ENCODE measurements around the gene CA12.
"Not testable (repeated sequence)": the region's sequence is repeated elsewhere in the genome, so short reads cannot be mapped to it uniquely, and the experiment has no call there.

CA12 gene

GRCh38 chr15:63417274-63417673 lies 35.6 kb upstream of the CA12 start:
- H3K9me3 ChIP-seq (ENCODE audit: control insufficient read depth in 1 of 2, low read length in 2 of 2); H3K36me3 ChIP-seq (ENCODE audit: control insufficient read depth in 1 of 2, insufficient read depth in 2 of 2, low read length in 2 of 2); H3K27ac ChIP-seq (ENCODE audit: low read depth, low read length); H3K4me1 ChIP-seq (ENCODE audit: control insufficient read depth in 1 of 2, insufficient read depth in 2 of 2, low read length in 2 of 2); H3K4me3 ChIP-seq (ENCODE audit: low read depth in 1 of 2, low read length in 2 of 2); H3K9ac ChIP-seq (ENCODE audit: low read depth in 1 of 2, low read length in 2 of 2); H3K27me3 ChIP-seq (ENCODE audit: control insufficient read depth in 1 of 2, insufficient read depth in 2 of 2, low read length in 2 of 2): not testable (repeated sequence)

GRCh38 chr15:63414474-63415120 lies 33.0 kb upstream of the CA12 start:
- Histone ChIP-seq H3K9me3 (ENCODE audit: control insufficient read depth in 1 of 2, low read length in 2 of 2) (no peaks in the 10 kb centered on the region), H3K36me3 (ENCODE audit: control insufficient read depth in 1 of 2, insufficient read depth in 2 of 2, low read length in 2 of 2) (no peaks in the 10 kb centered on the region), H3K4me3 (ENCODE audit: low read depth in 1 of 2, low read length in 2 of 2) (no peak overlapping the region)

GRCh38 chr15:63412551-63412950 lies 30.9 kb upstream of the CA12 start:
- no peak overlapping the region for H3K9ac ChIP-seq (ENCODE audit: low read depth in 1 of 2, low read length in 2 of 2)
- H3K36me3 ChIP-seq (ENCODE audit: control insufficient read depth in 1 of 2, insufficient read depth in 2 of 2, low read length in 2 of 2) = no peaks in the 10 kb centered on the region
- peaks cover 0 to 2% of the 10 kb centered on the region in 2 donors for H3K27me3 ChIP-seq (ENCODE audit: control insufficient read depth in 1 of 2, insufficient read depth in 2 of 2, low read length in 2 of 2)
- H3K4me1 ChIP-seq (ENCODE audit: control insufficient read depth in 1 of 2, insufficient read depth in 2 of 2, low read length in 2 of 2) = no peaks in the 10 kb centered on the region
- H3K4me3 ChIP-seq (ENCODE audit: low read depth in 1 of 2, low read length in 2 of 2) = no peak overlapping the region
- no peaks in the 10 kb centered on the region for H3K9me3 ChIP-seq (ENCODE audit: control insufficient read depth in 1 of 2, low read length in 2 of 2)
- no peak overlapping the region for H3K27ac ChIP-seq (ENCODE audit: low read depth, low read length)

More at GRCh38 chr15:63414474-63415120, 33.0 kb upstream of the CA12 start:
- H3K27ac ChIP-seq (ENCODE audit: low read depth, low read length) = no peak overlapping the region
- peaks cover 0 to 2% of the 10 kb centered on the region in 2 donors for H3K27me3 ChIP-seq (ENCODE audit: control insufficient read depth in 1 of 2, insufficient read depth in 2 of 2, low read length in 2 of 2)
- no peaks in the 10 kb centered on the region for H3K4me1 ChIP-seq (ENCODE audit: control insufficient read depth in 1 of 2, insufficient read depth in 2 of 2, low read length in 2 of 2)
- no peak overlapping the region for H3K9ac ChIP-seq (ENCODE audit: low read depth in 1 of 2, low read length in 2 of 2)

GRCh38 chr15:63411866-63412265 lies 30.2 kb upstream of the CA12 start:
- H3K36me3 ChIP-seq (ENCODE audit: control insufficient read depth in 1 of 2, insufficient read depth in 2 of 2, low read length in 2 of 2) = no peaks in the 10 kb centered on the region
- H3K9ac ChIP-seq (ENCODE audit: low read depth in 1 of 2, low read length in 2 of 2) = no peak overlapping the region
- peaks cover 0 to 2% of the 10 kb centered on the region in 2 donors for H3K27me3 ChIP-seq (ENCODE audit: control insufficient read depth in 1 of 2, insufficient read depth in 2 of 2, low read length in 2 of 2)
- H3K4me3 ChIP-seq (ENCODE audit: low read depth in 1 of 2, low read length in 2 of 2) = no peak overlapping the region
- no peaks in the 10 kb centered on the region for H3K4me1 ChIP-seq (ENCODE audit: control insufficient read depth in 1 of 2, insufficient read depth in 2 of 2, low read length in 2 of 2)
- H3K9me3 ChIP-seq (ENCODE audit: control insufficient read depth in 1 of 2, low read length in 2 of 2) = no peaks in the 10 kb centered on the region
- no peak overlapping the region for H3K27ac ChIP-seq (ENCODE audit: low read depth, low read length)

GRCh38 chr15:63409179-63409578 lies 27.5 kb upstream of the CA12 start:
- H3K4me1 ChIP-seq (ENCODE audit: control insufficient read depth in 1 of 2, insufficient read depth in 2 of 2, low read length in 2 of 2) = no peaks in the 10 kb centered on the region
- H3K36me3 ChIP-seq (ENCODE audit: control insufficient read depth in 1 of 2, insufficient read depth in 2 of 2, low read length in 2 of 2) = no peaks in the 10 kb centered on the region
- H3K9me3 ChIP-seq (ENCODE audit: control insufficient read depth in 1 of 2, low read length in 2 of 2) = no peaks in the 10 kb centered on the region
- H3K27me3 ChIP-seq (ENCODE audit: control insufficient read depth in 1 of 2, insufficient read depth in 2 of 2, low read length in 2 of 2) = no peaks in the 10 kb centered on the region
- H3K4me3 ChIP-seq (ENCODE audit: low read depth in 1 of 2, low read length in 2 of 2) = no peak overlapping the region
- H3K9ac ChIP-seq (ENCODE audit: low read depth in 1 of 2, low read length in 2 of 2) = no peak overlapping the region
- H3K27ac ChIP-seq (ENCODE audit: low read depth, low read length) = no peak overlapping the region

- H3K36me3 ChIP-seq (ENCODE audit: control insufficient read depth in 1 of 2, insufficient read depth in 2 of 2, low read length in 2 of 2) = no peaks in the 10 kb centered on the region
- no peaks in the 10 kb centered on the region for H3K4me1 ChIP-seq (ENCODE audit: control insufficient read depth in 1 of 2, insufficient read depth in 2 of 2, low read length in 2 of 2)
- no peak overlapping the region for H3K4me3 ChIP-seq (ENCODE audit: low read depth in 1 of 2, low read length in 2 of 2)
- H3K27me3 ChIP-seq (ENCODE audit: control insufficient read depth in 1 of 2, insufficient read depth in 2 of 2, low read length in 2 of 2) = no peaks in the 10 kb centered on the region
- H3K9me3 ChIP-seq (ENCODE audit: control insufficient read depth in 1 of 2, low read length in 2 of 2) = no peaks in the 10 kb centered on the region
- H3K27ac ChIP-seq (ENCODE audit: low read depth, low read length) = no peak overlapping the region
- H3K9ac ChIP-seq (ENCODE audit: low read depth in 1 of 2, low read length in 2 of 2) = no peak overlapping the region
Observed at GRCh38 chr15:63408524-63408923, 26.9 kb upstream of the CA12 start.

- H3K4me3 ChIP-seq (ENCODE audit: low read depth in 1 of 2, low read length in 2 of 2) = no peak overlapping the region
- no peak overlapping the region for H3K27ac ChIP-seq (ENCODE audit: low read depth, low read length)
- H3K9me3 ChIP-seq (ENCODE audit: control insufficient read depth in 1 of 2, low read length in 2 of 2) = no peaks in the 10 kb centered on the region
- H3K36me3 ChIP-seq (ENCODE audit: control insufficient read depth in 1 of 2, insufficient read depth in 2 of 2, low read length in 2 of 2) = no peaks in the 10 kb centered on the region
- no peak overlapping the region for H3K9ac ChIP-seq (ENCODE audit: low read depth in 1 of 2, low read length in 2 of 2)
- H3K4me1 ChIP-seq (ENCODE audit: control insufficient read depth in 1 of 2, insufficient read depth in 2 of 2, low read length in 2 of 2) = no peaks in the 10 kb centered on the region
- no peaks in the 10 kb centered on the region for H3K27me3 ChIP-seq (ENCODE audit: control insufficient read depth in 1 of 2, insufficient read depth in 2 of 2, low read length in 2 of 2)
Observed at GRCh38 chr15:63407612-63408011, 26.0 kb upstream of the CA12 start.

GRCh38 chr15:63405683-63406390 lies 24.2 kb upstream of the CA12 start:
- Histone ChIP-seq H3K4me1 (ENCODE audit: control insufficient read depth in 1 of 2, insufficient read depth in 2 of 2, low read length in 2 of 2) (no peaks in the 10 kb centered on the region), H3K4me3 (ENCODE audit: low read depth in 1 of 2, low read length in 2 of 2) (no peak overlapping the region), H3K9me3 (ENCODE audit: control insufficient read depth in 1 of 2, low read length in 2 of 2) (no peaks in the 10 kb centered on the region), H3K9ac (ENCODE audit: low read depth in 1 of 2, low read length in 2 of 2) (no peak overlapping the region), H3K36me3 (ENCODE audit: control insufficient read depth in 1 of 2, insufficient read depth in 2 of 2, low read length in 2 of 2) (no peaks in the 10 kb centered on the region), H3K27ac (ENCODE audit: low read depth, low read length) (no peak overlapping the region), H3K27me3 (ENCODE audit: control insufficient read depth in 1 of 2, insufficient read depth in 2 of 2, low read length in 2 of 2) (no peaks in the 10 kb centered on the region)

- H3K9me3 ChIP-seq (ENCODE audit: control insufficient read depth in 1 of 2, low read length in 2 of 2) = no peaks in the 10 kb centered on the region
- H3K27me3 ChIP-seq (ENCODE audit: control insufficient read depth in 1 of 2, insufficient read depth in 2 of 2, low read length in 2 of 2) = no peaks in the 10 kb centered on the region
- H3K27ac ChIP-seq (ENCODE audit: low read depth, low read length) = no peak overlapping the region
- no peak overlapping the region for H3K4me3 ChIP-seq (ENCODE audit: low read depth in 1 of 2, low read length in 2 of 2)
- H3K4me1 ChIP-seq (ENCODE audit: control insufficient read depth in 1 of 2, insufficient read depth in 2 of 2, low read length in 2 of 2) = no peaks in the 10 kb centered on the region
- no peaks in the 10 kb centered on the region for H3K36me3 ChIP-seq (ENCODE audit: control insufficient read depth in 1 of 2, insufficient read depth in 2 of 2, low read length in 2 of 2)
- H3K9ac ChIP-seq (ENCODE audit: low read depth in 1 of 2, low read length in 2 of 2) = no peak overlapping the region
Observed at GRCh38 chr15:63405159-63405558, 23.5 kb upstream of the CA12 start.

GRCh38 chr15:63403254-63403945 lies 21.8 kb upstream of the CA12 start:
- Histone ChIP-seq H3K9ac (ENCODE audit: low read depth in 1 of 2, low read length in 2 of 2) (no peak overlapping the region), H3K9me3 (ENCODE audit: control insufficient read depth in 1 of 2, low read length in 2 of 2) (no peaks in the 10 kb centered on the region), H3K27ac (ENCODE audit: low read depth, low read length) (no peak overlapping the region), H3K4me1 (ENCODE audit: control insufficient read depth in 1 of 2, insufficient read depth in 2 of 2, low read length in 2 of 2) (no peaks in the 10 kb centered on the region), H3K27me3 (ENCODE audit: control insufficient read depth in 1 of 2, insufficient read depth in 2 of 2, low read length in 2 of 2) (no peaks in the 10 kb centered on the region), H3K4me3 (ENCODE audit: low read depth in 1 of 2, low read length in 2 of 2) (no peak overlapping the region), H3K36me3 (ENCODE audit: control insufficient read depth in 1 of 2, insufficient read depth in 2 of 2, low read length in 2 of 2) (no peaks in the 10 kb centered on the region)
